ENCODE measurements around the gene RBM41.

The RBM41 gene

GRCh38 chrX:107025545-107025944, 93.1 kb downstream of the RBM41 start:
- DNase-seq = no peak

- no peak for DNase-seq
These were observed 103.7 kb downstream of the RBM41 start for GRCh38 chrX:107014936-107015335.

Data from right hindlimb (tissue), 1 donor.